ENCODE data around the gene CELSR1.

Gene CELSR1

GRCh38 chr22:46574993-46575910 is 37.8 kb upstream of the CELSR1 start:
- DNase-seq = no peak

GRCh38 chr22:46574438-46574992 is 37.1 kb upstream of the CELSR1 start:
- DNase-seq = no peak

GRCh38 chr22:46573781-46574437 is 36.5 kb upstream of the CELSR1 start:
- DNase-seq = no peak

- DNase-seq = no peak
Measured at GRCh38 chr22:46572911-46573780, 35.7 kb upstream of the CELSR1 start.

- no peak for DNase-seq
Measured at GRCh38 chr22:46571642-46572250, 34.3 kb upstream of the CELSR1 start.

GRCh38 chr22:46569848-46570695 is 32.7 kb upstream of the CELSR1 start:
- DNase-seq = no peak

- no peak for DNase-seq
Measured at GRCh38 chr22:46569055-46569847, 31.8 kb upstream of the CELSR1 start.

DNA sequence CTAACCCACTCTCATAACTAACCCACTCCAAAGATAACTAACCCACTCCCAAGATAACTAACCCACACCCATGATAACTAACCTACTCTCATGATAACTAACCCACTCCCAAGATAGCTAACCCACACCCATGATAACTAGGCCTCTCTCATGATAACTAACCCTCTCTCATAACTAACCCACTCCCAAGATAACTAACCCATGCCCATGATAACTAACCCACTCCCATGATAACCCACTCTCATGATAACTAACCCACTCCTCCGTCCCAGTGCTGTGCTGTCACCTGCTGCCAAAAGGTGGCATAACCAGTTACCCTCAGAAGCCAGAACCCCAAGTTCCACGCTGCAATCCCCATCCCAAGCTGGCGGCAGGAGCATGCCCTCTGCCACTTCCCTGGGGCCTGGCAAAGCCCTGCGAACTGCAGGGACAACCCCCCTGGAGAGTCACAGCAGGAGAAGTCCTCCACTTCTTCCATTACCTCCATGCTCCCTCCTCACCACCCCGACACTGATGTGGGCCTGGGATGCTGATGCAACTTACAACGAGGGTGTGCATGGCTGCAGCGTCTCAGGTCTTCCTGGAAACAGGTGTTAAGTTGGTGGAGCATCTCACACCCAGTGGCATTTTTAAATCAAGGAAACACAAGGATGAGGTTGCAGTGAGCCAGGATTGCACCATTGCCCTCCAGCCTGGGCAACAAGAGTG is 30.8 kb upstream of the CELSR1 start:
- DNase-seq = no peak

- no peak for DNase-seq
Measured at GRCh38 chr22:46567471-46567870, 30.1 kb upstream of the CELSR1 start.

- no peak for DNase-seq
Measured at GRCh38 chr22:46564084-46564714, 26.8 kb upstream of the CELSR1 start.

- peak; percentile 47 to 80 (median 60) for DNase-seq
Measured at GRCh38 chr22:46563381-46564083, 26.1 kb upstream of the CELSR1 start.

GRCh38 chr22:46561435-46561905 is 24.1 kb upstream of the CELSR1 start:
- DNase-seq = no peak

GRCh38 chr22:46560696-46561295 is 23.4 kb upstream of the CELSR1 start:
- no peak for DNase-seq

DNA sequence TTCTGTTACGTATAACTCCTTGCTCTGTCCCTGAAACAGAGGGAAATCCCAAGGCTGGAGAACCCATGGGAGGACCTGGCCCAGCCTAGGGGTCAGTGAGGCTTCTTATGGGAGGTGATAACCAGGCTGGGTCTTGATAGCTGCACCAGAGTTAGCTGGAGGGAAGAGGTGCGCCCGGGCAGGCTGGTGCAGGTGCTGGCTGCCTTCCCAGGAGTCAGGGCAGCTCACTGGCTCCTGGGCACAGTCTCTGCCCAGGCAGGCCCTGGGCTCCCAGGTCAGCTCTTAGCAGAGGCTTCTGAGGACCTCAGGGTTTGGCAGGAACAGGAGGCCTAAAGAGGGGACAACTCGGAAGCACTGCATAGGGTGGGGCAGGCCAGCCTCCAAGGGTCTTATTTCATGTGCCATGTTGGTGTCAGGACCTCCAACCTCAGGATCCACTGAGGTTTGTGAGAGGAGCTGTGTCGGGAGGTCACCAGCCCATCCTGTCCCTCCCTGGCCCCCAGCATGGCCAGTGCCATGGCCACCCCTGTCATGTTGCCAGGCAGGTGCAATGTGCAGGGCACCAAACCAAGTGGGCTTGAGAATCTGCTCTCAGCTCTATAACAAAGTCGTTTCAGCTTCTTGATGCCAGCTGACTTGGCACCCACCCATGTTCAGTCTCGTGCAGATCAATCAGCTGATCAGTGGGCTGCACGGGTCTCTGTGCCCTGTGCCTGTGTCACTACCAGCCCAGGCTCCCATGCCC is 20.5 kb upstream of the CELSR1 start:
- DNase-seq = no peak

GRCh38 chr22:46556775-46557174 is 19.4 kb upstream of the CELSR1 start:
- DNase-seq = no peak

DNA sequence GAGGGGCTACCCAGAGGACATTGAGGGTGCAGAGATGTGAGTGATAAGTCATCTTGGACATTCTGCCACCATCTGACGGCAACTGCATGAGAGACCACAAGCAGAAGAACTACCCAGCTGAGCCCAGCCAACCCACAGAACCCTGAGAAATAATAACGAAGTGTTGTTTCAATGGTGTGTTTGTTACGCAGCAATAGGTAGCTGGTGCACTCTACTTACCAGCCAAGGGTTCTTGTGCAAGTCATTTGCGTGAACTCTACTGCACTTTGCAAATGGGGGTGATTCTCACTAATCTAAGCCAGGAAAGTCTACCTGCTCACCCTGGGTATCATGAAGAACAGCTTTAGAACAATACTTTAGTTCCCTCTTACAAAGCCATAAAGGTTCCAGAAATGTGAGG is 15.8 kb upstream of the CELSR1 start:
- DNase-seq = no peak

GRCh38 chr22:46551996-46552395 is 14.6 kb upstream of the CELSR1 start:
- no peak for DNase-seq

Data from stimulated activated naive CD4-positive, alpha-beta T cell (primary cell).